ENCODE measurements around the gene CTSO. TPM values are rescaled to one million over a fixed set of nuclear protein-coding genes. Genes with fewer than 3 reads are reported as not detected.

CTSO gene
- total and polyA plus RNA-seq, 5 donors from 2014 or later, result 9.5 to 34.5 (median 31.3) TPM

- DNase-seq, result no peak
- H3K27me3 ChIP-seq (ENCODE audit: control insufficient read depth, insufficient read depth, low read length), result peaks cover 2% of the 10 kb centered on the region
- no peak overlapping the region for H3K4me3 Mint-ChIP-seq
Measured at GRCh38 chr4:155975511-155975910, 21.8 kb upstream of the CTSO start.

GRCh38 chr4:155974996-155975395 lies 21.3 kb upstream of the CTSO start:
- Histone ChIP-seq H3K4me1 (ENCODE audit: control insufficient read depth, insufficient read depth, low read length, poor library complexity, severe bottlenecking) (no peaks in the 10 kb centered on the region), H3K36me3 (ENCODE audit: control insufficient read depth, insufficient read depth, low read length) (no peaks in the 10 kb centered on the region), H3K4me3 (ENCODE audit: low read depth, low read length) (no peak overlapping the region), H3K9me3 (ENCODE audit: control insufficient read depth in 2 of 2, low read length in 2 of 2) (no peaks in the 10 kb centered on the region), H3K27me3 (ENCODE audit: control insufficient read depth, insufficient read depth, low read length) (peaks cover 2% of the 10 kb centered on the region), H3K27ac (ENCODE audit: insufficient read depth, low read length, poor library complexity, severe bottlenecking) (no peak overlapping the region)
- Mint-ChIP-seq H3K4me3 (no peak overlapping the region), H3K9me3 (peaks cover 0 to 5% (median 2%) of the 10 kb centered on the region in 7 donors), H3K27ac (no peak overlapping the region), H3K27me3 (peaks cover 8% of the 10 kb centered on the region), H3K36me3 (no peaks in the 10 kb centered on the region), H3K4me1 (no peaks in the 10 kb centered on the region)
- ATAC-seq (ENCODE audit: low read depth in 2 of 2) (no peak), DNase-seq (no peak)

More at GRCh38 chr4:155975511-155975910, 21.8 kb upstream of the CTSO start:
- Histone ChIP-seq H3K36me3 (ENCODE audit: control insufficient read depth, insufficient read depth, low read length) (no peaks in the 10 kb centered on the region), H3K9me3 (ENCODE audit: control insufficient read depth in 2 of 2, low read length in 2 of 2) (no peaks in the 10 kb centered on the region), H3K4me3 (ENCODE audit: low read depth, low read length) (no peak overlapping the region), H3K4me1 (ENCODE audit: control insufficient read depth, insufficient read depth, low read length, poor library complexity, severe bottlenecking) (no peaks in the 10 kb centered on the region), H3K27ac (ENCODE audit: insufficient read depth, low read length, poor library complexity, severe bottlenecking) (no peak overlapping the region)
- Mint-ChIP-seq H3K27ac (no peak overlapping the region), H3K27me3 (peaks cover 8% of the 10 kb centered on the region), H3K9me3 (peaks cover 0 to 8% (median 3%) of the 10 kb centered on the region in 7 donors), H3K36me3 (no peaks in the 10 kb centered on the region), H3K4me1 (no peaks in the 10 kb centered on the region)
- no peak for ATAC-seq (ENCODE audit: low read depth in 2 of 2)

- ATAC-seq (ENCODE audit: low read depth in 2 of 2) (no peak), DNase-seq (no peak)
- Mint-ChIP-seq H3K27ac (no peak overlapping the region), H3K4me3 (no peak overlapping the region), H3K4me1 (no peaks in the 10 kb centered on the region), H3K9me3 (peaks cover 0 to 5% (median under 1%) of the 10 kb centered on the region in 7 donors), H3K27me3 (peaks cover 8% of the 10 kb centered on the region), H3K36me3 (no peaks in the 10 kb centered on the region)
- Histone ChIP-seq H3K9me3 (ENCODE audit: control insufficient read depth in 2 of 2, low read length in 2 of 2) (no peaks in the 10 kb centered on the region), H3K27ac (ENCODE audit: insufficient read depth, low read length, poor library complexity, severe bottlenecking) (no peak overlapping the region), H3K27me3 (ENCODE audit: control insufficient read depth, insufficient read depth, low read length) (peaks cover 2% of the 10 kb centered on the region), H3K4me1 (ENCODE audit: control insufficient read depth, insufficient read depth, low read length, poor library complexity, severe bottlenecking) (no peaks in the 10 kb centered on the region), H3K36me3 (ENCODE audit: control insufficient read depth, insufficient read depth, low read length) (no peaks in the 10 kb centered on the region), H3K4me3 (ENCODE audit: low read depth, low read length) (no peak overlapping the region)
Measured at GRCh38 chr4:155974476-155974749, 20.7 kb upstream of the CTSO start.

GRCh38 chr4:155973639-155974475 lies 20.2 kb upstream of the CTSO start:
- Histone ChIP-seq H3K27ac (ENCODE audit: insufficient read depth, low read length, poor library complexity, severe bottlenecking) (no peak overlapping the region), H3K4me3 (ENCODE audit: low read depth, low read length) (no peak overlapping the region), H3K4me1 (ENCODE audit: control insufficient read depth, insufficient read depth, low read length, poor library complexity, severe bottlenecking) (no peaks in the 10 kb centered on the region), H3K9me3 (ENCODE audit: control insufficient read depth in 2 of 2, low read length in 2 of 2) (no peaks in the 10 kb centered on the region), H3K36me3 (ENCODE audit: control insufficient read depth, insufficient read depth, low read length) (no peaks in the 10 kb centered on the region), H3K27me3 (ENCODE audit: control insufficient read depth, insufficient read depth, low read length) (peaks cover 2% of the 10 kb centered on the region)
- no peak overlapping the region for H3K27ac Mint-ChIP-seq
- H3K27me3 Mint-ChIP-seq, result peaks cover 8% of the 10 kb centered on the region
- H3K4me3 Mint-ChIP-seq, result no peak overlapping the region
- peaks cover 0 to 3% (median 0%) of the 10 kb centered on the region in 7 donors for H3K9me3 Mint-ChIP-seq
- DNase-seq (no peak), ATAC-seq (ENCODE audit: low read depth in 2 of 2) (no peak)
- no peaks in the 10 kb centered on the region for H3K4me1 Mint-ChIP-seq
- no peaks in the 10 kb centered on the region for H3K36me3 Mint-ChIP-seq

GRCh38 chr4:155972098-155972497 lies 18.4 kb upstream of the CTSO start:
- H3K4me1 Mint-ChIP-seq, result no peaks in the 10 kb centered on the region
- H3K27ac Mint-ChIP-seq, result no peak overlapping the region
- Histone ChIP-seq H3K27ac (ENCODE audit: insufficient read depth, low read length, poor library complexity, severe bottlenecking) (no peak overlapping the region), H3K9me3 (ENCODE audit: control insufficient read depth in 2 of 2, low read length in 2 of 2) (no peaks in the 10 kb centered on the region), H3K36me3 (ENCODE audit: control insufficient read depth, insufficient read depth, low read length) (no peaks in the 10 kb centered on the region), H3K4me3 (ENCODE audit: low read depth, low read length) (no peak overlapping the region), H3K27me3 (ENCODE audit: control insufficient read depth, insufficient read depth, low read length) (peaks cover 2% of the 10 kb centered on the region), H3K4me1 (ENCODE audit: control insufficient read depth, insufficient read depth, low read length, poor library complexity, severe bottlenecking) (no peaks in the 10 kb centered on the region)
- H3K36me3 Mint-ChIP-seq, result no peaks in the 10 kb centered on the region
- H3K4me3 Mint-ChIP-seq, result no peak overlapping the region
- DNase-seq (no peak), ATAC-seq (ENCODE audit: low read depth in 2 of 2) (no peak)
- H3K27me3 Mint-ChIP-seq, result peaks cover 10% of the 10 kb centered on the region
- no peaks in the 10 kb centered on the region for H3K9me3 Mint-ChIP-seq

- peaks cover 0 to 9% (median 4%) of the 10 kb centered on the region in 4 donors for H3K4me1 Mint-ChIP-seq
- no peaks in the 10 kb centered on the region for H3K36me3 Mint-ChIP-seq
- Histone ChIP-seq H3K36me3 (ENCODE audit: control insufficient read depth, insufficient read depth, low read length) (no peaks in the 10 kb centered on the region), H3K27me3 (ENCODE audit: control insufficient read depth, insufficient read depth, low read length) (peaks cover 2% of the 10 kb centered on the region), H3K9me3 (ENCODE audit: control insufficient read depth in 2 of 2, low read length in 2 of 2) (no peaks in the 10 kb centered on the region), H3K4me3 (ENCODE audit: low read depth, low read length) (no peak overlapping the region), H3K4me1 (ENCODE audit: control insufficient read depth, insufficient read depth, low read length, poor library complexity, severe bottlenecking) (no peaks in the 10 kb centered on the region), H3K27ac (ENCODE audit: insufficient read depth, low read length, poor library complexity, severe bottlenecking) (no peak overlapping the region)
- peaks cover 6% of the 10 kb centered on the region for H3K27me3 Mint-ChIP-seq
- no peak overlapping the region for H3K4me3 Mint-ChIP-seq
- ATAC-seq (ENCODE audit: low read depth in 2 of 2), result no peak
- no peak for DNase-seq
- H3K9me3 Mint-ChIP-seq, result no peaks in the 10 kb centered on the region
- no peak overlapping the region for H3K27ac Mint-ChIP-seq
Measured at GRCh38 chr4:155966731-155967395, 13.2 kb upstream of the CTSO start.

- H3K4me3 ChIP-seq (ENCODE audit: low read depth, low read length), result no peak overlapping the region
- H3K36me3 ChIP-seq (ENCODE audit: control insufficient read depth, insufficient read depth, low read length), result no peaks in the 10 kb centered on the region
- H3K9me3 ChIP-seq (ENCODE audit: control insufficient read depth in 2 of 2, low read length in 2 of 2), result no peaks in the 10 kb centered on the region
- DNase-seq (no peak), ATAC-seq (ENCODE audit: low read depth in 2 of 2) (no peak)
- Mint-ChIP-seq H3K9me3 (no peaks in the 10 kb centered on the region), H3K27ac (no peak overlapping the region), H3K27me3 (peaks cover 6% of the 10 kb centered on the region), H3K36me3 (no peaks in the 10 kb centered on the region), H3K4me3 (no peak overlapping the region), H3K4me1 (peaks cover 0 to 9% (median 4%) of the 10 kb centered on the region in 4 donors)
- H3K27ac ChIP-seq (ENCODE audit: insufficient read depth, low read length, poor library complexity, severe bottlenecking), result no peak overlapping the region
- no peaks in the 10 kb centered on the region for H3K4me1 ChIP-seq (ENCODE audit: control insufficient read depth, insufficient read depth, low read length, poor library complexity, severe bottlenecking)
- no peaks in the 10 kb centered on the region for H3K27me3 ChIP-seq (ENCODE audit: control insufficient read depth, insufficient read depth, low read length)
Measured at GRCh38 chr4:155966171-155966570, 12.5 kb upstream of the CTSO start.
